Neuronal stem cell (in vitro differentiated cells): ENCODE data around the gene RPS3. TPM values are rescaled to one million over a fixed set of nuclear protein-coding genes. Genes with fewer than 3 reads are reported as not detected.

ENCODE experiments used
- DNase-seq: peaks from one replicate; pipeline ENCODE4 v3.0.0-alpha.2; 2013; ENCODE audit warnings: low spot score
- H2AFZ ChIP-seq: one replicate; pipeline ENCODE4 v1.6.1; 2013; ENCODE audit warnings: mild to moderate bottlenecking, low read length, inconsistent platforms
- H2AK5ac ChIP-seq: 2 replicates; pipeline ENCODE4 v1.6.1; 2013; ENCODE audit warnings: low read depth, mild to moderate bottlenecking, inconsistent platforms, low read length, moderate library complexity, mixed read lengths
- H2BK120ac ChIP-seq: 2 replicates; pipeline ENCODE4 v1.6.1; 2013; ENCODE audit warnings: low read depth, mild to moderate bottlenecking, inconsistent platforms, low read length, moderate library complexity, mixed read lengths
- H2BK12ac ChIP-seq: one replicate; pipeline ENCODE4 v1.6.1; 2013; ENCODE audit warnings: low read length, inconsistent platforms
- H2BK15ac ChIP-seq: 2 replicates; pipeline ENCODE4 v1.6.1; 2013; ENCODE audit warnings: mild to moderate bottlenecking, low read length, inconsistent platforms, mixed read lengths
- H2BK5ac ChIP-seq: one replicate; pipeline ENCODE4 v1.6.1; 2013; ENCODE audit warnings: inconsistent platforms, mild to moderate bottlenecking, low read length, moderate library complexity
- H3K14ac ChIP-seq: one replicate; pipeline ENCODE4 v1.6.1; 2013; ENCODE audit warnings: low read length, inconsistent platforms
- H3K18ac ChIP-seq: 2 replicates; pipeline ENCODE4 v1.6.1; 2013; ENCODE audit warnings: low read length, inconsistent platforms
- H3K23ac ChIP-seq: 2 replicates; pipeline ENCODE4 v1.6.1; 2013; ENCODE audit warnings: low read depth, mild to moderate bottlenecking, mixed read lengths, low read length, inconsistent platforms; ENCODE audit not compliant: poor library complexity
- H3K27ac ChIP-seq: replicated peaks from 3 replicates; pipeline ENCODE4 v1.5.1; 2013; ENCODE audit warnings: low read length, inconsistent platforms
- H3K27me3 ChIP-seq, 3 experiments: 2 replicates each; pipeline ENCODE4 v1.6.1; 2013; ENCODE audit warnings: low read length in 3 of 3, mild to moderate bottlenecking in 2 of 3, inconsistent platforms in 1 of 3, low read depth in 1 of 3, mixed read lengths in 1 of 3, moderate library complexity in 1 of 3; ENCODE audit not compliant: control insufficient read depth in 3 of 3, insufficient read depth in 3 of 3
- H3K36me3 ChIP-seq, 2 donors: replicated peaks in 1 of 2; 2 replicates each; pipeline ENCODE4 v1.6.1; 2013; ENCODE audit warnings: low read length in 2 of 2; ENCODE audit not compliant: control insufficient read depth in 2 of 2, insufficient read depth in 2 of 2
- H3K4ac ChIP-seq: 2 replicates; pipeline ENCODE4 v1.6.1; 2013; ENCODE audit warnings: inconsistent platforms, mild to moderate bottlenecking, low read length, moderate library complexity
- H3K4me1 ChIP-seq, 2 donors: 1 replicate in 1 of 2; 2 replicates in 1 of 2; pipeline ENCODE4 v1.6.1; 2013; ENCODE audit warnings: low read length in 2 of 2, low read depth in 1 of 2; ENCODE audit not compliant: control insufficient read depth in 2 of 2, insufficient read depth in 1 of 2
- H3K4me2 ChIP-seq: one replicate; pipeline ENCODE4 v1.6.1; 2013; ENCODE audit warnings: mild to moderate bottlenecking, low read length, inconsistent platforms; ENCODE audit not compliant: insufficient read depth, poor library complexity, severe bottlenecking
- H3K4me3 ChIP-seq, 2 donors: 2 replicates each; pipeline ENCODE4 v1.5.1; 2013; ENCODE audit warnings: low read length in 2 of 2, mild to moderate bottlenecking in 2 of 2, inconsistent platforms in 1 of 2, moderate library complexity in 1 of 2
- H3K79me1 ChIP-seq: one replicate; pipeline ENCODE4 v1.6.1; 2013; ENCODE audit warnings: low read depth, mild to moderate bottlenecking, inconsistent platforms, low read length, moderate library complexity
- H3K9ac ChIP-seq: one replicate; pipeline ENCODE4 v1.6.1; 2013; ENCODE audit warnings: mild to moderate bottlenecking, low read depth, low read length, inconsistent platforms; ENCODE audit not compliant: poor library complexity
- H3K9me3 ChIP-seq, 2 donors: replicated peaks in 1 of 2; 2 replicates each; pipeline versions ENCODE3 to v1.6.1; 2013; ENCODE audit warnings: low read length in 2 of 2, mild to moderate bottlenecking in 2 of 2, inconsistent platforms in 1 of 2, low read depth in 1 of 2, mixed read lengths in 1 of 2, moderate library complexity in 1 of 2; ENCODE audit not compliant: control insufficient read depth in 2 of 2, insufficient read depth in 1 of 2
- H4K8ac ChIP-seq: one replicate; pipeline ENCODE4 v1.6.1; 2013; ENCODE audit warnings: low read depth, mild to moderate bottlenecking, inconsistent platforms, low read length, moderate library complexity
- H4K91ac ChIP-seq: one replicate; pipeline ENCODE4 v1.6.1; 2013; ENCODE audit warnings: low read length, low read depth, mild to moderate bottlenecking, inconsistent platforms; ENCODE audit not compliant: poor library complexity
- WGBS, 2 donors: extraction: QIAGEN DNeasy Blood & Tissue Kit; methylation state at CpG; one replicate each; pipeline ENCODE4 v1.1.7; 2013; ENCODE audit warnings: missing lambda C conversion rate in 2 of 2, mixed read lengths in 1 of 2; ENCODE audit not compliant: insufficient read length in 2 of 2, insufficient replicate concordance in 1 of 2; ENCODE audit errors: extremely low coverage in 2 of 2; 5-methylcytosine and 5-hydroxymethylcytosine counted together
- polyA plus RNA-seq, 2 experiments: library from polyadenylated mRNA; stranded (reverse); fragments of 200-250 nt; gene quantifications; one replicate each; pipeline ENCODE4 v1.2.3, GENCODE V29; 2013

Gene RPS3
- polyA plus RNA-seq (2013, experiment 1 of 2) = 5,741 TPM
- 5,744 TPM for polyA plus RNA-seq (2013, experiment 2 of 2)

DNA sequence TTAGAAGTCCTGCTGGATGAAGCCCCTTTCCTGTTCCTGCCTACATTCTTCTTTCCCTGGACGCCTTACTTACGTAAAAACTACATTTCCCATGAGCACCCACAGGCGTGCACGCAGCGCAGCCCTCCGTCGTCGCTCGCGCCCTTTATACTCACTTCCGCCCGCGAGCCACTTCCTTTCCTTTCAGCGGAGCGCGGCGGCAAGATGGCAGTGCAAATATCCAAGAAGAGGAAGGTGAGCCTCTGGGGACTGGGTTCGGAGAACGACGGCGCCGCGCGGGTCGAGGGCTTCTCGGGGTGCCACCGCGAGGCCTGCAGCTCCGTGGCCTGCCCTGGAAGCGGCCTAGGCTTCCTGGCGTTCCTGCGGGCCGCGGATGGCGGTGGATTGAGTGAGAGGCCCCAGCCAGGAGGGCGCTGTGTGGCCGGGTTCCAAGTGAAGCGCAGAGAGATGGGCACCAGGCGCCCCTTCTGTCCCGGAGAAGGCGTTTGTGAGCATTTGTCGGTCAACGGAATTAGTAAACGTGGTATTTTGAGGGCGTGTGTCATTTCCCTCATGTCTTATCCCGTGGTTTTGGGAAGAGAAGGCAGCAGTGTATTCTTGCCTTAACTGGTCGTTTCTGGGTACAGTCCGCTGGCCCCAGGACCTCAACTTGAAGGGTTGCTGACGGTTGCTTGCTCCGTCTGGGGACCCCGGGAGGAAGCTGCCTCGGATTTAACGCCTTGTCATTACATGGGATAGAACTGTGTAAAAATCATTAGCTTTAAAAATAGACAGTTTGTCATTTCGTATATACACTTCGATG, at the start of gene RPS3:
Gene RPS3 (plus strand): TSS at position 175 of the 802 bp plus-strand sequence. CDS start 30 bp downstream, at position 205.
- Histone ChIP-seq H3K23ac (peak within 1 kb of the TSS; percentile 95), H2BK120ac (no peak within 1 kb of the TSS), H2BK15ac (no peak within 1 kb of the TSS), H3K14ac (no peak within 1 kb of the TSS), H3K4me2 (peak within 1 kb of the TSS; percentile 63), H2BK12ac (no peak within 1 kb of the TSS), H3K9me3 (no peaks in the 10 kb centered on the region), H3K4ac (no peak within 1 kb of the TSS), H4K91ac (no peak within 1 kb of the TSS), H3K79me1 (peaks cover 4% of the 10 kb centered on the region), H2AFZ (peak within 1 kb of the TSS; percentile 93), H3K9ac (peak within 1 kb of the TSS; percentile 87), H3K36me3 (peaks cover 33 to 45% of the 10 kb centered on the region in 2 donors), H3K4me1 (peaks cover 3 to 12% of the 10 kb centered on the region in 2 donors), H4K8ac (no peak within 1 kb of the TSS), H2AK5ac (peak within 1 kb of the TSS; percentile 90), H2BK5ac (peak within 1 kb of the TSS; percentile 83), H3K27me3 (peaks cover 0 to 10% (median 0%) of the 10 kb centered on the region in 3 experiments), H3K27ac (peak within 1 kb of the TSS; percentile 88), H3K4me3 (peak within 1 kb of the TSS; percentile 83 to 95), H3K18ac (peak within 1 kb of the TSS; percentile 99)
- peak; percentile 89 for DNase-seq
- no CpG with 5 or more reads among the region's 55 CpGs for WGBS, 2 donors

DNA sequence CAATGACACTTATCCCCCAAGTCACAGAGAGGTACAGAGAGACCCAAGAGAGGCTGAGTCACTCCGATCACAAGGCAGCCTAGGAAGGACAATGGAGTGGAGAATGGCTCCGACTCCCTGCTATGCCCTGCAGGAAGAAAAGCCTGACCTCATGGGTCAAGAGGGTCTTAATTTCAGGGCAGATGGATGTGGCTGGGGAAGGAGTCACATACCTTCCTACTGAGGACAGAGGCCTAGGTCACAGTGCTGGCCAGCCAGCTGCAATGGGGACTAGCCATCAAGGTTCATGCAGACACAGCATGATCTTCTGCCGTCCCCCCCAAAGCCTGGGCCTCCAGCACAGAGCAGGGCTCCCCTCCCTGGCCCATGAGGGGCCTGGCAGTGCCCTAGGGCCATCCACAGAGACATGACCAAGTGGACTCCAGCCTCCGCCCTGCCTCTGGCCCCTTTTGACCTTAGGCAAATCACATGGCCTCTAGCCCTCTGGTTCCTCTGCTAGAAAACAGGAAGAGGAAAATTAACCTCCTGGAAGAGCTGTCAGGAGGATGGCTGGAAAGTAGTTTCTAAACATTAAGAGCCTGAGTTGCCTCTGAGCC, 49.7 kb upstream of the RPS3 start:
- peak; percentile 52 for DNase-seq
- peak overlapping the region; percentile 20 for H3K27ac ChIP-seq

DNA sequence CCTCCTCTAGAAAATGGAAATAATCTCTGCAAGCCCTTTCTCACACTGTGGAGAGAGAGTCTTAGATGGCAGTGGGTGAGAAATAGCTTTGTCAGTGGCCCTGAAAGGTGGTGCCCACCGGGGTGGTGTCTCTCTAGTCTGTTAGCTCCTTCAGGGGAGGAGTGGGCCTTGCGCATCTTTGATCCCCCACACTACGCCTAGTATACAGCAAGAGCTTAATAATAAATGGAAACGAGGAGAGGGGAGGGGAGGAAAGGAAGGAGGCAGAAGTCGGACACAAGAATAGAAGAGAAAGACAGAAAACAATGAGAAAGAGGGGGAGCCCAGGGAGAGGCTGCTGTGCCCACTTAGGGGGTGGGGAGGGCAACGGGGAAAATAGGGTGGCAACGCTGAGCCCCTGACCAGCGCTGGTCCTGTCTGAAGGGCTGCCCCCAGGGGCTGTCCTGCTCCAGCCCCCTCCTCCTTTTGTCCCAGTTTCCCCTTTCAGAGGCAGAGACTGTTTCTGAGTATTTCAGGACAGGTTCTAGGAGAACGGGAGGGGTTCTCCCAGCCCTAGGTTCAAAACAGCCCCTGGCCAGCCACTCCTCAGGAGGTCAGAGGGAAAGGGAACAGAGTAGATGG, 49.1 kb upstream of the RPS3 start:
- Histone ChIP-seq H3K79me1 (no peaks in the 10 kb centered on the region), H3K4me3 (peak overlapping the region in 1 of 2 donors; percentile 54), H2BK12ac (no peak overlapping the region), H3K18ac (peak overlapping the region; percentile 73), H3K27me3 (peaks cover 0 to 16% (median 0%) of the 10 kb centered on the region in 3 experiments), H2AK5ac (peak overlapping the region; percentile 82), H2BK120ac (no peak overlapping the region), H2BK5ac (no peak overlapping the region), H3K36me3 (no peaks in the 10 kb centered on the region), H3K4ac (no peak overlapping the region), H4K91ac (no peak overlapping the region), H3K4me2 (peak overlapping the region; percentile 100), H3K9me3 (no peaks in the 10 kb centered on the region), H4K8ac (no peak overlapping the region), H3K9ac (no peak overlapping the region), H3K4me1 (peaks cover 31 to 40% of the 10 kb centered on the region in 2 donors), H3K27ac (peak overlapping the region; percentile 20), H3K14ac (no peak overlapping the region), H2BK15ac (peak overlapping the region; percentile 34), H3K23ac (no peak overlapping the region), H2AFZ (peak overlapping the region; percentile 50)
- WGBS, 2 donors = no CpG with 5 or more reads among the region's 9 CpGs
- DNase-seq = no peak

More for the DNA sequence above, 49.7 kb upstream of the RPS3 start:
- Histone ChIP-seq H2AK5ac (no peak overlapping the region), H3K18ac (peak overlapping the region; percentile 21), H3K27me3 (peaks cover 0 to 16% (median 0%) of the 10 kb centered on the region in 3 experiments), H3K79me1 (no peaks in the 10 kb centered on the region), H3K4me3 (no peak overlapping the region), H2BK120ac (no peak overlapping the region), H3K4me1 (peaks cover 36 to 43% of the 10 kb centered on the region in 2 donors), H3K14ac (no peak overlapping the region), H3K9me3 (no peaks in the 10 kb centered on the region), H2BK5ac (no peak overlapping the region), H4K8ac (no peak overlapping the region), H3K9ac (no peak overlapping the region), H3K4ac (no peak overlapping the region), H2BK12ac (no peak overlapping the region), H2BK15ac (no peak overlapping the region), H3K4me2 (no peak overlapping the region), H2AFZ (no peak overlapping the region), H3K23ac (peak overlapping the region; percentile 7), H4K91ac (no peak overlapping the region), H3K36me3 (no peaks in the 10 kb centered on the region)
- WGBS, 2 donors = no CpG with 5 or more reads among the region's 4 CpGs
